Measurements from ENCODE around the gene TRIM58.

GRCh38 chr1:247908766-247909165, 51.8 kb downstream of the TRIM58 start:
- TF ChIP-seq REST (IDR thresholded peaks at IDR 0.05; ENCODE audit: insufficient read depth in 1 of 2, low read depth in 2 of 2, low read length in 2 of 2) = no peak
- TF ChIP-seq POLR2AphosphoS5 (IDR thresholded peaks at IDR 0.05; ENCODE audit: low read depth, low read length) = no peak
- no peak for TF ChIP-seq SIN3A (IDR thresholded peaks at IDR 0.05; ENCODE audit: borderline replicate concordance, insufficient read depth, low read length)
- no peak for TF ChIP-seq TAF1 (IDR thresholded peaks at IDR 0.05; ENCODE audit: borderline replicate concordance, insufficient read depth, low read length)

All from PFSK-1 (cell line).